Measurements from ENCODE around the gene RBMS3.
"Not testable (repeated sequence)": the region's sequence is repeated elsewhere in the genome, so short reads cannot be mapped to it uniquely, and the experiment has no call there.

The RBMS3 gene

GRCh38 chr3:29466442-29466841 lies 185.6 kb downstream of the RBMS3 start:
- H2BK120ac ChIP-seq (ENCODE audit: insufficient read depth, low read length, poor library complexity), result no peak overlapping the region
- DNase-seq, result no peak
- H3K4ac ChIP-seq (ENCODE audit: low read depth, low read length), result no peak overlapping the region

GRCh38 chr3:29468187-29468586 lies 187.3 kb downstream of the RBMS3 start:
- Histone ChIP-seq H3K9me3 (ENCODE audit: insufficient read depth, low read depth, low read length) (no peaks in the 10 kb centered on the region), H3K4me2 (ENCODE audit: low read length) (no peak overlapping the region), H2AK5ac (ENCODE audit: low read length) (no peak overlapping the region), H3K36me3 (ENCODE audit: control insufficient read depth in 1 of 2, insufficient read depth in 2 of 2, low read length in 2 of 2) (peaks cover 0 to 1% of the 10 kb centered on the region in 2 experiments), H3K4me1 (ENCODE audit: control insufficient read depth in 1 of 2, insufficient read depth in 2 of 2, low read length in 2 of 2) (no peaks in the 10 kb centered on the region), H3K18ac (ENCODE audit: low read length) (no peak overlapping the region), H4K8ac (ENCODE audit: low read depth, low read length) (no peak overlapping the region), H3K79me2 (ENCODE audit: control insufficient read depth, insufficient read depth, low read length, poor library complexity) (no peaks in the 10 kb centered on the region), H4K91ac (ENCODE audit: low read depth, low read length) (no peak overlapping the region), H2AFZ (ENCODE audit: insufficient read depth, low read length, poor library complexity) (no peak overlapping the region), H3K27me3 (ENCODE audit: insufficient read depth, low read length) (no peaks in the 10 kb centered on the region), H3K4ac (ENCODE audit: low read depth, low read length) (no peak overlapping the region), H3K4me3 (ENCODE audit: low read depth, low read length) (no peak overlapping the region), H2BK120ac (ENCODE audit: insufficient read depth, low read length, poor library complexity) (no peak overlapping the region), H3K23ac (ENCODE audit: low read length) (no peak overlapping the region), H4K12ac (ENCODE audit: low read depth, low read length) (no peak overlapping the region), H3K27ac (ENCODE audit: low read depth, low read length) (no peak overlapping the region), H3K14ac (ENCODE audit: low read length) (no peak overlapping the region), H2BK5ac (ENCODE audit: low read depth, low read length, poor library complexity) (no peak overlapping the region), H3K9ac (ENCODE audit: low read length) (no peak overlapping the region), H3K79me1 (ENCODE audit: low read length) (no peaks in the 10 kb centered on the region), H2BK12ac (ENCODE audit: low read length) (no peak overlapping the region)
- WGBS (ENCODE audit: extremely low coverage, insufficient coverage, insufficient read length), result no CpG with 5 or more reads among the region's 4 CpGs
- DNase-seq, result no peak

More at GRCh38 chr3:29466442-29466841, 185.6 kb downstream of the RBMS3 start:
- H4K91ac ChIP-seq (ENCODE audit: low read depth, low read length), result no peak overlapping the region
- no peaks in the 10 kb centered on the region for H3K79me1 ChIP-seq (ENCODE audit: low read length)
- WGBS (ENCODE audit: extremely low coverage, insufficient coverage, insufficient read length), result no CpG with 5 or more reads among the region's 2 CpGs
- no peak overlapping the region for H4K8ac ChIP-seq (ENCODE audit: low read depth, low read length)
- no peaks in the 10 kb centered on the region for H3K79me2 ChIP-seq (ENCODE audit: control insufficient read depth, insufficient read depth, low read length, poor library complexity)
- H3K27me3 ChIP-seq (ENCODE audit: insufficient read depth, low read length), result no peaks in the 10 kb centered on the region
- H3K9ac ChIP-seq (ENCODE audit: low read length), result no peak overlapping the region
- H2AFZ ChIP-seq (ENCODE audit: insufficient read depth, low read length, poor library complexity), result no peak overlapping the region
- no peak overlapping the region for H3K18ac ChIP-seq (ENCODE audit: low read length)
- no peak overlapping the region for H3K4me3 ChIP-seq (ENCODE audit: low read depth, low read length)
- H3K36me3 ChIP-seq (ENCODE audit: control insufficient read depth in 1 of 2, insufficient read depth in 2 of 2, low read length in 2 of 2), result no peaks in the 10 kb centered on the region
- no peak overlapping the region for H3K23ac ChIP-seq (ENCODE audit: low read length)
- no peak overlapping the region for H3K4me2 ChIP-seq (ENCODE audit: low read length)
- H3K4me1 ChIP-seq (ENCODE audit: control insufficient read depth in 1 of 2, insufficient read depth in 2 of 2, low read length in 2 of 2), result no peaks in the 10 kb centered on the region
- H2AK5ac ChIP-seq (ENCODE audit: low read length), result no peak overlapping the region
- no peaks in the 10 kb centered on the region for H3K9me3 ChIP-seq (ENCODE audit: insufficient read depth, low read depth, low read length)
- H3K14ac ChIP-seq (ENCODE audit: low read length), result no peak overlapping the region
- no peak overlapping the region for H3K27ac ChIP-seq (ENCODE audit: low read depth, low read length)
- H4K12ac ChIP-seq (ENCODE audit: low read depth, low read length), result no peak overlapping the region
- no peak overlapping the region for H2BK5ac ChIP-seq (ENCODE audit: low read depth, low read length, poor library complexity)
- H2BK12ac ChIP-seq (ENCODE audit: low read length), result no peak overlapping the region

- not testable (repeated sequence) for H3K79me1 ChIP-seq (ENCODE audit: low read length); H4K91ac ChIP-seq (ENCODE audit: low read depth, low read length); H3K4me2 ChIP-seq (ENCODE audit: low read length); H3K9ac ChIP-seq (ENCODE audit: low read length); H2AFZ ChIP-seq (ENCODE audit: insufficient read depth, low read length, poor library complexity); H3K79me2 ChIP-seq (ENCODE audit: control insufficient read depth, insufficient read depth, low read length, poor library complexity); H4K8ac ChIP-seq (ENCODE audit: low read depth, low read length); DNase-seq; H3K4ac ChIP-seq (ENCODE audit: low read depth, low read length); H3K4me3 ChIP-seq (ENCODE audit: low read depth, low read length); H2AK5ac ChIP-seq (ENCODE audit: low read length); H3K4me1 ChIP-seq (ENCODE audit: control insufficient read depth in 1 of 2, insufficient read depth in 2 of 2, low read length in 2 of 2); H4K12ac ChIP-seq (ENCODE audit: low read depth, low read length); H3K36me3 ChIP-seq (ENCODE audit: control insufficient read depth in 1 of 2, insufficient read depth in 2 of 2, low read length in 2 of 2); H3K18ac ChIP-seq (ENCODE audit: low read length); H3K23ac ChIP-seq (ENCODE audit: low read length); H3K27me3 ChIP-seq (ENCODE audit: insufficient read depth, low read length); H2BK12ac ChIP-seq (ENCODE audit: low read length); H3K9me3 ChIP-seq (ENCODE audit: insufficient read depth, low read depth, low read length); H3K14ac ChIP-seq (ENCODE audit: low read length); H3K27ac ChIP-seq (ENCODE audit: low read depth, low read length)
- no CpG with 5 or more reads among the region's 41 CpGs for WGBS (ENCODE audit: extremely low coverage, insufficient coverage, insufficient read length)
- Histone ChIP-seq H2BK5ac (ENCODE audit: low read depth, low read length, poor library complexity) (peak overlapping the region; percentile 13), H2BK120ac (ENCODE audit: insufficient read depth, low read length, poor library complexity) (peak overlapping the region; percentile 33)
Measured at GRCh38 chr3:29473481-29474170, 192.8 kb downstream of the RBMS3 start.

GRCh38 chr3:29475305-29475840 lies 194.5 kb downstream of the RBMS3 start:
- no peak overlapping the region for H4K91ac ChIP-seq (ENCODE audit: low read depth, low read length)
- peaks cover 0 to 1% of the 10 kb centered on the region in 2 experiments for H3K36me3 ChIP-seq (ENCODE audit: control insufficient read depth in 1 of 2, insufficient read depth in 2 of 2, low read length in 2 of 2)
- H2BK5ac ChIP-seq (ENCODE audit: low read depth, low read length, poor library complexity), result no peak overlapping the region
- no peak overlapping the region for H4K12ac ChIP-seq (ENCODE audit: low read depth, low read length)
- no peaks in the 10 kb centered on the region for H3K79me1 ChIP-seq (ENCODE audit: low read length)
- H3K4me3 ChIP-seq (ENCODE audit: low read depth, low read length), result no peak overlapping the region
- peaks cover 0 to 2% of the 10 kb centered on the region in 2 experiments for H3K4me1 ChIP-seq (ENCODE audit: control insufficient read depth in 1 of 2, insufficient read depth in 2 of 2, low read length in 2 of 2)
- H2BK120ac ChIP-seq (ENCODE audit: insufficient read depth, low read length, poor library complexity), result no peak overlapping the region
- no peak overlapping the region for H4K8ac ChIP-seq (ENCODE audit: low read depth, low read length)
- H3K4ac ChIP-seq (ENCODE audit: low read depth, low read length), result no peak overlapping the region
- H2AFZ ChIP-seq (ENCODE audit: insufficient read depth, low read length, poor library complexity), result no peak overlapping the region
- no CpG with 5 or more reads among the region's 9 CpGs for WGBS (ENCODE audit: extremely low coverage, insufficient coverage, insufficient read length)
- H2AK5ac ChIP-seq (ENCODE audit: low read length), result no peak overlapping the region
- no peaks in the 10 kb centered on the region for H3K9me3 ChIP-seq (ENCODE audit: insufficient read depth, low read depth, low read length)
- no peak overlapping the region for H3K9ac ChIP-seq (ENCODE audit: low read length)
- H3K4me2 ChIP-seq (ENCODE audit: low read length), result no peak overlapping the region
- no peak overlapping the region for H3K27ac ChIP-seq (ENCODE audit: low read depth, low read length)
- H3K14ac ChIP-seq (ENCODE audit: low read length), result no peak overlapping the region
- no peak overlapping the region for H3K23ac ChIP-seq (ENCODE audit: low read length)
- H3K18ac ChIP-seq (ENCODE audit: low read length), result no peak overlapping the region
- DNase-seq, result no peak
- H3K27me3 ChIP-seq (ENCODE audit: insufficient read depth, low read length), result no peaks in the 10 kb centered on the region
- no peak overlapping the region for H2BK12ac ChIP-seq (ENCODE audit: low read length)
- no peaks in the 10 kb centered on the region for H3K79me2 ChIP-seq (ENCODE audit: control insufficient read depth, insufficient read depth, low read length, poor library complexity)
